SK-N-MC (cell line): ENCODE data around the gene GCSAM.

Experiments
- DNase-seq: peaks from one replicate; pipeline ENCODE4 v3.0.0-alpha.2; 2011; ENCODE audit warnings: low read depth, low spot score
- H3K27ac ChIP-seq: fragments of 200-600 bp; sonication (generic); 2 replicates; pipeline ENCODE4 v1.5.1; 2016; ENCODE audit warnings: mixed run types
- H3K36me3 ChIP-seq: fragments of 200-600 bp; sonication (generic); 2 replicates; pipeline ENCODE4 v1.6.1; 2017; ENCODE audit warnings: antibody characterized with exemption, low read length, mixed read lengths; ENCODE audit not compliant: insufficient read depth
- H3K4me3 ChIP-seq: fragments of 200-600 bp; sonication (generic); 2 replicates; pipeline ENCODE4 v1.5.1; 2016
- H3K9ac ChIP-seq: fragments of 200-600 bp; sonication (generic); 2 replicates; pipeline ENCODE4 v1.8.0; 2017; ENCODE audit warnings: mixed run types, mixed read lengths; ENCODE audit not compliant: insufficient read length
- H3K9me3 ChIP-seq: fragments of 200-600 bp; sonication (generic); 2 replicates; pipeline ENCODE4 v1.6.1; 2017; ENCODE audit warnings: low read depth, mild to moderate bottlenecking, antibody characterized with exemption, low read length, moderate library complexity, mixed read lengths
- EZH2 ChIP-seq: fragments of 200-600 bp; sonication (generic); IDR thresholded peaks from one replicate; pipeline ENCODE4 v1.6.1; 2017; ENCODE audit warnings: antibody characterized with exemption
- FOXP2 ChIP-seq: optimal IDR thresholded peaks from 2 replicates; pipeline ENCODE3; 2011; ENCODE audit warnings: mild to moderate bottlenecking, moderate library complexity; ENCODE audit not compliant: insufficient read depth; ENCODE audit errors: extremely low read length, control extremely low read depth
- POLR2AphosphoS5 ChIP-seq: IDR thresholded peaks from 2 replicates; pipeline ENCODE4 v1.6.1; 2012; ENCODE audit warnings: mild to moderate bottlenecking, low read depth, low read length, borderline replicate concordance

Gene GCSAM

GRCh38 chr3:112115806-112116383 lies 17.2 kb downstream of the GCSAM start:
- H3K4me3 ChIP-seq = no peak overlapping the region
- H3K9ac ChIP-seq = no peak overlapping the region
- DNase-seq = no peak
- H3K9me3 ChIP-seq = no peaks in the 10 kb centered on the region
- no peaks in the 10 kb centered on the region for H3K36me3 ChIP-seq
- TF ChIP-seq FOXP2 (no peak), EZH2 (no peak), POLR2AphosphoS5 (no peak)
- H3K27ac ChIP-seq = no peak overlapping the region

- Histone ChIP-seq H3K9me3 (no peaks in the 10 kb centered on the region), H3K9ac (no peak overlapping the region), H3K36me3 (no peaks in the 10 kb centered on the region), H3K4me3 (no peak overlapping the region), H3K27ac (no peak overlapping the region)
- no peak for DNase-seq
- no peak for TF ChIP-seq POLR2AphosphoS5
- TF ChIP-seq EZH2 = no peak
- TF ChIP-seq FOXP2 = no peak
Observed at GRCh38 chr3:112115161-112115739, 17.8 kb downstream of the GCSAM start.

- no peak for DNase-seq
- no peak overlapping the region for H3K9ac ChIP-seq
- TF ChIP-seq POLR2AphosphoS5 = no peak
- no peak for TF ChIP-seq EZH2
- no peak for TF ChIP-seq FOXP2
- H3K9me3 ChIP-seq = no peaks in the 10 kb centered on the region
- H3K4me3 ChIP-seq = no peak overlapping the region
- H3K36me3 ChIP-seq = no peaks in the 10 kb centered on the region
- no peak overlapping the region for H3K27ac ChIP-seq
Observed at GRCh38 chr3:112114576-112115160, 18.4 kb downstream of the GCSAM start.

- Histone ChIP-seq H3K27ac (no peak overlapping the region), H3K9ac (no peak overlapping the region), H3K9me3 (no peaks in the 10 kb centered on the region), H3K4me3 (no peak overlapping the region), H3K36me3 (no peaks in the 10 kb centered on the region)
- DNase-seq = peak; percentile 42
- TF ChIP-seq FOXP2 (no peak), POLR2AphosphoS5 (no peak), EZH2 (no peak)
Observed at GRCh38 chr3:112111785-112112402, 21.2 kb downstream of the GCSAM start.

- no peaks in the 10 kb centered on the region for H3K36me3 ChIP-seq
- H3K4me3 ChIP-seq = no peak overlapping the region
- DNase-seq = no peak
- no peak overlapping the region for H3K27ac ChIP-seq
- no peaks in the 10 kb centered on the region for H3K9me3 ChIP-seq
- TF ChIP-seq FOXP2 (no peak), EZH2 (no peak), POLR2AphosphoS5 (no peak)
- no peak overlapping the region for H3K9ac ChIP-seq
Observed at GRCh38 chr3:112109322-112109721, 23.7 kb downstream of the GCSAM start.

- H3K9me3 ChIP-seq = no peaks in the 10 kb centered on the region
- no peak overlapping the region for H3K4me3 ChIP-seq
- no peak overlapping the region for H3K9ac ChIP-seq
- H3K27ac ChIP-seq = no peak overlapping the region
- no peaks in the 10 kb centered on the region for H3K36me3 ChIP-seq
- TF ChIP-seq EZH2 (no peak), POLR2AphosphoS5 (no peak), FOXP2 (no peak)
- DNase-seq = no peak
Observed at GRCh38 chr3:112104774-112105173, 28.3 kb downstream of the GCSAM start.

GRCh38 chr3:112101916-112102315 lies 31.1 kb downstream of the GCSAM start:
- H3K4me3 ChIP-seq = no peak overlapping the region
- H3K36me3 ChIP-seq = no peaks in the 10 kb centered on the region
- no peak for DNase-seq
- no peaks in the 10 kb centered on the region for H3K9me3 ChIP-seq
- no peak overlapping the region for H3K27ac ChIP-seq
- no peak overlapping the region for H3K9ac ChIP-seq
- no peak for TF ChIP-seq EZH2
- TF ChIP-seq POLR2AphosphoS5 = no peak
- TF ChIP-seq FOXP2 = no peak

GRCh38 chr3:112097378-112097777 lies 35.7 kb downstream of the GCSAM start:
- Histone ChIP-seq H3K36me3 (no peaks in the 10 kb centered on the region), H3K27ac (no peak overlapping the region), H3K4me3 (no peak overlapping the region), H3K9ac (no peak overlapping the region), H3K9me3 (no peaks in the 10 kb centered on the region)
- TF ChIP-seq EZH2 = no peak
- no peak for TF ChIP-seq POLR2AphosphoS5
- no peak for TF ChIP-seq FOXP2
- DNase-seq = no peak
